ENCODE results near the gene C17orf67.
"Not testable (repeated sequence)": the region's sequence is repeated elsewhere in the genome, so short reads cannot be mapped to it uniquely, and the experiment has no call there.

Gene C17orf67

GRCh38 chr17:56771563-56771962, 62.2 kb downstream of the C17orf67 start:
- no peak for FAIRE-seq

GRCh38 chr17:56770427-56770826, 63.3 kb downstream of the C17orf67 start:
- FAIRE-seq = no peak

- FAIRE-seq = no peak
Observed at GRCh38 chr17:56765449-56765848, 68.3 kb downstream of the C17orf67 start.

- FAIRE-seq = no peak
Observed at GRCh38 chr17:56762988-56763387, 70.7 kb downstream of the C17orf67 start.

GRCh38 chr17:56762144-56762543, 71.6 kb downstream of the C17orf67 start:
- FAIRE-seq = no peak

GRCh38 chr17:56761387-56761786, 72.3 kb downstream of the C17orf67 start:
- FAIRE-seq = no peak

- FAIRE-seq = not testable (repeated sequence)
Observed at GRCh38 chr17:56757611-56758010, 76.1 kb downstream of the C17orf67 start.

- no peak for FAIRE-seq
Observed at GRCh38 chr17:56756536-56756935, 77.2 kb downstream of the C17orf67 start.

- no peak for FAIRE-seq
Observed at GRCh38 chr17:56755310-56755709, 78.4 kb downstream of the C17orf67 start.

- FAIRE-seq = no peak
Observed at GRCh38 chr17:56754523-56755208, 79.1 kb downstream of the C17orf67 start.

- no peak for FAIRE-seq
Observed at GRCh38 chr17:56752263-56752836, 81.4 kb downstream of the C17orf67 start.

GRCh38 chr17:56751145-56751738, 82.5 kb downstream of the C17orf67 start:
- no peak for FAIRE-seq

GRCh38 chr17:56744721-56745120, 89.0 kb downstream of the C17orf67 start:
- no peak for FAIRE-seq

- no peak for FAIRE-seq
Observed at GRCh38 chr17:56742601-56743000, 91.1 kb downstream of the C17orf67 start.

Measured in endometrium (tissue), 2 donors.